HG03135 (cell line): ENCODE data around the gene KMT2A.

Experiments used
- ATAC-seq: cut with Tn5 transposase; IDR thresholded peaks from one replicate; pipeline ENCODE4 v1.9.1; 2021; ENCODE audit warnings: mild to moderate bottlenecking, moderate library complexity; ENCODE audit not compliant: unreplicated experiment

Gene KMT2A

GRCh38 chr11:118574636-118575035, 138.3 kb downstream of the KMT2A start:
- ATAC-seq = no peak
